Activated CD8-positive, alpha-beta T cell treated with anti-CD3 and anti-CD28 coated beads, Interleukin-2, amount 10 ng/mL, durations not matched to agents 7 days and 5 days (primary cell): ENCODE data around the gene MEGF6. TPM values are rescaled to one million over a fixed set of nuclear protein-coding genes. Genes with fewer than 3 reads are reported as not detected.

Experiments used
- ATAC-seq: fragments of 150-1000 bp; cut with Tn5 transposase; one replicate; pipeline ENCODE4 v1.10.0; 2021; ENCODE audit warnings: moderate library complexity
- CTCF ChIA-PET: fragments of 350-600 bp; sonication (Branson Sonifier 250); formaldehyde crosslinking; loops from one replicate; lab custom pipeline; 2021; ENCODE audit warnings: antibody characterized with exemption; lab: Charles Lee
- POLR2A ChIA-PET: fragments of 350-600 bp; sonication (Branson Sonifier 250); formaldehyde crosslinking; loops from one replicate; lab custom pipeline; 2021; ENCODE audit warnings: antibody characterized with exemption; lab: Charles Lee
- DNase-seq: peaks from one replicate; pipeline ENCODE4 v3.0.0-alpha.2; 2020
- H3K27ac Mint-ChIP-seq: one replicate; pipeline ENCODE4 v1.8.0; 2021; ENCODE audit warnings: mild to moderate bottlenecking, mixed read lengths
- H3K27me3 Mint-ChIP-seq: one replicate; pipeline ENCODE4 v1.8.0; 2021; ENCODE audit warnings: low read depth, mixed read lengths
- H3K36me3 Mint-ChIP-seq: one replicate; pipeline ENCODE4 v1.8.0; 2021; ENCODE audit warnings: low read depth, mixed read lengths
- H3K4me1 Mint-ChIP-seq: one replicate; pipeline ENCODE4 v1.8.0; 2021; ENCODE audit warnings: low read depth, mixed read lengths
- H3K4me3 Mint-ChIP-seq: one replicate; pipeline ENCODE4 v1.8.0; 2021; ENCODE audit warnings: mild to moderate bottlenecking, mixed read lengths
- H3K9me3 Mint-ChIP-seq: one replicate; pipeline ENCODE4 v1.8.0; 2022; ENCODE audit warnings: mixed read lengths; ENCODE audit not compliant: insufficient read depth
- total RNA-seq, 2 experiments: library from RNA; stranded (reverse); gene quantifications; one replicate each; pipeline ENCODE4 v1.2.3, GENCODE V29; 2021

Gene MEGF6
- total RNA-seq, 2 experiments from 2014 or later: 7.1 to 8.3 TPM

GRCh38 chr1:3603156-3603555, 8.2 kb downstream of the MEGF6 start:
- DNase-seq: no peak
- Mint-ChIP-seq H3K36me3 (no peaks in the 10 kb centered on the region), H3K4me3 (no peak overlapping the region), H3K27ac (no peak overlapping the region), H3K4me1 (peaks cover 6% of the 10 kb centered on the region), H3K27me3 (no peaks in the 10 kb centered on the region), H3K9me3 (no peaks in the 10 kb centered on the region)
- ATAC-seq: no peak
- CTCF ChIA-PET: no interaction called here
- POLR2A ChIA-PET: no interaction called here

GRCh38 chr1:3602375-3602774, 8.9 kb downstream of the MEGF6 start:
- no peak overlapping the region for H3K27ac Mint-ChIP-seq
- H3K27me3 Mint-ChIP-seq: no peaks in the 10 kb centered on the region
- POLR2A ChIA-PET: no interaction called here
- DNase-seq (no peak), ATAC-seq (no peak)
- no peaks in the 10 kb centered on the region for H3K9me3 Mint-ChIP-seq
- H3K4me3 Mint-ChIP-seq: no peak overlapping the region
- CTCF ChIA-PET: no interaction called here
- peaks cover 14% of the 10 kb centered on the region for H3K4me1 Mint-ChIP-seq
- H3K36me3 Mint-ChIP-seq: no peaks in the 10 kb centered on the region

- Mint-ChIP-seq H3K27me3 (no peaks in the 10 kb centered on the region), H3K27ac (no peak overlapping the region), H3K4me3 (no peak overlapping the region), H3K9me3 (no peaks in the 10 kb centered on the region), H3K4me1 (peaks cover 20% of the 10 kb centered on the region), H3K36me3 (no peaks in the 10 kb centered on the region)
- ChIA-PET CTCF (no interaction called here), POLR2A (no interaction called here)
- ATAC-seq (no peak), DNase-seq (no peak)
These were observed 9.6 kb downstream of the MEGF6 start for GRCh38 chr1:3601743-3602142.

GRCh38 chr1:3600354-3600753, 11.0 kb downstream of the MEGF6 start:
- ChIA-PET POLR2A (no interaction called here), CTCF (interaction anchor here (0.9 to 1.4 kb wide), 2 partner anchors 9 to 20 kb away, joined by 3 to 4 read pairs; no protein-coding TSS in a partner anchor)
- no peaks in the 10 kb centered on the region for H3K36me3 Mint-ChIP-seq
- no peaks in the 10 kb centered on the region for H3K27me3 Mint-ChIP-seq
- H3K27ac Mint-ChIP-seq: no peak overlapping the region
- no peak for DNase-seq
- ATAC-seq: no peak
- H3K9me3 Mint-ChIP-seq: no peaks in the 10 kb centered on the region
- no peak overlapping the region for H3K4me3 Mint-ChIP-seq
- peaks cover 20% of the 10 kb centered on the region for H3K4me1 Mint-ChIP-seq

GRCh38 chr1:3599816-3600215, 11.5 kb downstream of the MEGF6 start:
- no peak overlapping the region for H3K27ac Mint-ChIP-seq
- ATAC-seq (no peak), DNase-seq (no peak)
- H3K36me3 Mint-ChIP-seq: no peaks in the 10 kb centered on the region
- no peak overlapping the region for H3K4me3 Mint-ChIP-seq
- no peaks in the 10 kb centered on the region for H3K9me3 Mint-ChIP-seq
- ChIA-PET CTCF (interaction anchor here (0.9 to 1.4 kb wide), 2 partner anchors 9 to 21 kb away, joined by 3 to 4 read pairs; no protein-coding TSS in a partner anchor), POLR2A (no interaction called here)
- no peaks in the 10 kb centered on the region for H3K27me3 Mint-ChIP-seq
- H3K4me1 Mint-ChIP-seq: peaks cover 20% of the 10 kb centered on the region

- no peak for ATAC-seq
- no peak overlapping the region for H3K27ac Mint-ChIP-seq
- CTCF ChIA-PET: interaction anchor here (0.9 to 1.4 kb wide), 2 partner anchors 8 to 21 kb away, joined by 3 to 4 read pairs; no protein-coding TSS in a partner anchor
These were observed 12.0 kb downstream of the MEGF6 start for GRCh38 chr1:3599286-3599811.

GRCh38 chr1:3598522-3599285, 12.6 kb downstream of the MEGF6 start:
- H3K4me1 Mint-ChIP-seq: peaks cover 20% of the 10 kb centered on the region
- DNase-seq: no peak
- no peaks in the 10 kb centered on the region for H3K36me3 Mint-ChIP-seq
- H3K9me3 Mint-ChIP-seq: no peaks in the 10 kb centered on the region
- CTCF ChIA-PET: interaction anchor here (1.4 kb wide), 1 partner anchor 34 kb away, joined by 3 read pairs; no protein-coding TSS in a partner anchor
- no peak for ATAC-seq
- H3K27me3 Mint-ChIP-seq: no peaks in the 10 kb centered on the region
- H3K4me3 Mint-ChIP-seq: peak overlapping the region; percentile 53
- POLR2A ChIA-PET: no interaction called here
- H3K27ac Mint-ChIP-seq: no peak overlapping the region

More at GRCh38 chr1:3599286-3599811, 12.0 kb downstream of the MEGF6 start:
- Mint-ChIP-seq H3K9me3 (no peaks in the 10 kb centered on the region), H3K36me3 (no peaks in the 10 kb centered on the region), H3K27me3 (no peaks in the 10 kb centered on the region), H3K4me1 (peaks cover 20% of the 10 kb centered on the region), H3K4me3 (no peak overlapping the region)
- POLR2A ChIA-PET: no interaction called here
- DNase-seq: no peak

- CTCF ChIA-PET: interaction anchor here (1.0 to 1.4 kb wide), 2 partner anchors 21 to 33 kb away, joined by 3 to 4 read pairs; no protein-coding TSS in a partner anchor
- Mint-ChIP-seq H3K4me3 (peak overlapping the region; percentile 53), H3K36me3 (no peaks in the 10 kb centered on the region)
These were observed 13.2 kb downstream of the MEGF6 start for GRCh38 chr1:3598051-3598491.

GRCh38 chr1:3597599-3597964, 13.7 kb downstream of the MEGF6 start:
- Mint-ChIP-seq H3K4me3 (peak overlapping the region; percentile 53), H3K9me3 (no peaks in the 10 kb centered on the region), H3K27me3 (no peaks in the 10 kb centered on the region), H3K36me3 (no peaks in the 10 kb centered on the region), H3K27ac (peak overlapping the region; percentile 91), H3K4me1 (peaks cover 20% of the 10 kb centered on the region)
- CTCF ChIA-PET: interaction anchor here (1.0 to 1.4 kb wide), 2 partner anchors 21 to 33 kb away, joined by 3 to 4 read pairs; no protein-coding TSS in a partner anchor
- DNase-seq (peak; percentile 52), ATAC-seq (peak; percentile 69)
- POLR2A ChIA-PET: no interaction called here

More at GRCh38 chr1:3598051-3598491, 13.2 kb downstream of the MEGF6 start:
- H3K27ac Mint-ChIP-seq: peak overlapping the region; percentile 91
- no peaks in the 10 kb centered on the region for H3K9me3 Mint-ChIP-seq
- DNase-seq: no peak
- ATAC-seq: peak; percentile 12
- POLR2A ChIA-PET: no interaction called here
- peaks cover 20% of the 10 kb centered on the region for H3K4me1 Mint-ChIP-seq
- no peaks in the 10 kb centered on the region for H3K27me3 Mint-ChIP-seq

GRCh38 chr1:3596663-3597598, 14.4 kb downstream of the MEGF6 start:
- no peak for ATAC-seq
- Mint-ChIP-seq H3K9me3 (no peaks in the 10 kb centered on the region), H3K27me3 (no peaks in the 10 kb centered on the region), H3K4me3 (peak overlapping the region; percentile 53), H3K27ac (peak overlapping the region; percentile 91), H3K4me1 (peaks cover 20% of the 10 kb centered on the region), H3K36me3 (no peaks in the 10 kb centered on the region)
- ChIA-PET CTCF (interaction anchor here (1.0 to 1.4 kb wide), 2 partner anchors 22 to 32 kb away, joined by 3 to 4 read pairs; no protein-coding TSS in a partner anchor), POLR2A (no interaction called here)
- DNase-seq: peak; percentile 29

GRCh38 chr1:3595949-3596348, 15.4 kb downstream of the MEGF6 start:
- Mint-ChIP-seq H3K27me3 (no peaks in the 10 kb centered on the region), H3K4me3 (no peak overlapping the region), H3K9me3 (no peaks in the 10 kb centered on the region), H3K4me1 (peaks cover 20% of the 10 kb centered on the region), H3K36me3 (no peaks in the 10 kb centered on the region), H3K27ac (no peak overlapping the region)
- DNase-seq: no peak
- ChIA-PET POLR2A (no interaction called here), CTCF (no interaction called here)
- no peak for ATAC-seq
